Umbilical cord (tissue), 2 donors: ENCODE measurements around the gene KCNG2. TPM values are rescaled to one million over a fixed set of nuclear protein-coding genes. Genes with fewer than 3 reads are reported as not detected.
"Not testable (repeated sequence)": the region's sequence is repeated elsewhere in the genome, so short reads cannot be mapped to it uniquely, and the experiment has no call there.

Source experiments
- DNase-seq: peaks from one replicate; pipeline ENCODE4 v3.0.0-alpha.2; 2015; ENCODE audit warnings: low spot score
- total RNA-seq: library from RNA; depleted of rRNA; stranded (reverse); fragments of >200 nt; gene quantifications from one replicate; pipeline ENCODE4 v1.2.3, GENCODE V29; 2014; ENCODE audit warnings: low replicate concordance; ENCODE audit not compliant: insufficient read depth

Gene KCNG2, protein sequence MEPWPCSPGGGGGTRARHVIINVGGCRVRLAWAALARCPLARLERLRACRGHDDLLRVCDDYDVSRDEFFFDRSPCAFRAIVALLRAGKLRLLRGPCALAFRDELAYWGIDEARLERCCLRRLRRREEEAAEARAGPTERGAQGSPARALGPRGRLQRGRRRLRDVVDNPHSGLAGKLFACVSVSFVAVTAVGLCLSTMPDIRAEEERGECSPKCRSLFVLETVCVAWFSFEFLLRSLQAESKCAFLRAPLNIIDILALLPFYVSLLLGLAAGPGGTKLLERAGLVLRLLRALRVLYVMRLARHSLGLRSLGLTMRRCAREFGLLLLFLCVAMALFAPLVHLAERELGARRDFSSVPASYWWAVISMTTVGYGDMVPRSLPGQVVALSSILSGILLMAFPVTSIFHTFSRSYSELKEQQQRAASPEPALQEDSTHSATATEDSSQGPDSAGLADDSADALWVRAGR
- 2.6 TPM for total RNA-seq

GRCh38 chr18:79797518-79798345 is at the start of gene KCNG2:
Gene KCNG2, plus strand, starts transcription at chr18:79797938. Its CDS starts 65,730 bp downstream, at chr18:79863668.
- peak; percentile 12 for DNase-seq

- no peak for DNase-seq
Observed at GRCh38 chr18:79748321-79749180, 49.2 kb upstream of the KCNG2 start.

- no peak for DNase-seq
Observed at GRCh38 chr18:79749251-79750191, 48.2 kb upstream of the KCNG2 start.

DNA sequence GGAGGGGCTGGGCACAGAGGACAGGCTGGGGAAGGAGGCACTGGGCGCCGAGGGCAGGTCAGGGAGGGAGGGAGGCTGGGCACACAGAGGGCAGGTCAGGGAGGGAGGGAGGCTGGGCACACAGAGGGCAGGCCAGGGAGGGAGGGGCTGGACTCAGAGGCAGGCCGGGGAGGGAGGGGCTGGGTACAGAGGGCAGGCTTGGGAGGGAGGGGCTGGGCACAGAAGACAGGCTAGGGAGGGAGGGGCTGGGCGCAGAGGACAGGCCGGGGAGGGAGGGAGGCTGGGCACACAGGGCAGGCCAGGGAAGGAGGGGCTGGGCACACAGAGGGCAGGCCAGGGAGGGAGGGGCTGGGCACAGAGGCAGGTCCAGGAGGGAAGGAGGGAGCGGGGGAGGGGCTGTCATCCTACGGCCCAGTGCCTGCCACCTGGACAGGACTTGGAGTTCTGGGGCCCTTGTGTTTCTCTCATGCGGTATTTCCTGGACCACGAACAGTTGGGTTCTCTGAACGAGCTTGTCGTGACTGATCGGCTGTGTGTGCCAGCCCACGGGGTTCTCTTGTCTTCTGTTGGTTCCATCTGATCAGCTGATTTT is 46.7 kb upstream of the KCNG2 start:
- no peak for DNase-seq

DNA sequence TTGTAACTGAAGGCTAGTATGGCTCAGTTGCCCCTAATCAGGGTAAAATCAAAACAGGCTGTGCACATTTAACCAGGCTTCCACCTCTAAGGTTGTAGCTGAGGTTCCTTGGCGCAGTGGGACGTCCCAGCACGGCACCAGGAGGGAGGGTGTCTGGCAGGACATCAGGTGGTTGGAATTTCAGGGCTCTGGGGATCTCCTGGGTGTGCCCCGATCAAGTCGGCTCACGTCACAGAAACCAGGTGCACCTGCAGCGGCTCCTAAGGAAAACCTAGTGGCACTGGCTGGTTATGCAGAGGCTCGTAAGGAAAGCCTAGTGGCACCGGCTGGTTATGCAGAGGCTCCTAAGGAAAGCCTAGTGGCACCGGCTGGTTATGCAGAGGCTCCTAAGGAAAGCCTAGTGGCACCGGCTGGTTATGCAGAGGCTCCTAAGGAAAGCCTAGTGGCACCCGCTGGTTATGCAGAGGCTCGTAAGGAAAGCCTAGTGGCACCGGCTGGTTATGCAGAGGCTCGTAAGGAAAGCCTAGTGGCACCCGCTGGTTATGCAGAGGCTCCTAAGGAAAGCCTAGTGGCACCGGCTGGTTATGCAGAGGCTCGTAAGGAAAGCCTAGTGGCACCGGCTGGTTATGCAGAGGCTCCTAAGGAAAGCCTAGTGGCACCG is 45.7 kb upstream of the KCNG2 start:
- not testable (repeated sequence) for DNase-seq

GRCh38 chr18:79752946-79753345 is 44.8 kb upstream of the KCNG2 start:
- not testable (repeated sequence) for DNase-seq

DNA sequence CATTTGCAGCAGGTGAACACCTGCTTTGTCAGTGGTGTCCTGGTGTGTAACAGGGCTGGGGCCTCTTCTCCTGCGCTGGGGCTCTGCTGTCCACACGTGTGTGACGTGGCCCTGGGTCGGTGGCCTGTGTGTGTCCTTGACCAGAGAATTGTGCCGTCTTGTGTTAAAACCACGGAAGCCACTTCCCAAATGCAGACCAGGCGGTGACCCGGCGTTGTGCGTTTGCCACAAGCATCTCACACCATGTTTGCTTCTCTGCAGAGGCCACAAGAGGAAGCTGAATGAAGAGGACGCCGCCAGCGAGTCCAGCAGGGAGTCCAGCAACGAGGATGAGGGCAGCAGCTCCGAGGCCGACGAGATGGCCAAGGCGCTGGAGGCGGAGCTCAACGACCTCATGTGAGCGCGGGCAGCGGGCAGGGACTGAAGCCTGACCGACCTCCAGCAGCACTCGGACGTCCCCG is 44.3 kb upstream of the KCNG2 start:
- DNase-seq, result no peak

- no peak for DNase-seq
Observed at GRCh38 chr18:79754022-79754761, 43.5 kb upstream of the KCNG2 start.

GRCh38 chr18:79754831-79755351 is 42.8 kb upstream of the KCNG2 start:
- DNase-seq, result no peak

- no peak for DNase-seq
Observed at GRCh38 chr18:79755496-79756142, 42.1 kb upstream of the KCNG2 start.

DNA sequence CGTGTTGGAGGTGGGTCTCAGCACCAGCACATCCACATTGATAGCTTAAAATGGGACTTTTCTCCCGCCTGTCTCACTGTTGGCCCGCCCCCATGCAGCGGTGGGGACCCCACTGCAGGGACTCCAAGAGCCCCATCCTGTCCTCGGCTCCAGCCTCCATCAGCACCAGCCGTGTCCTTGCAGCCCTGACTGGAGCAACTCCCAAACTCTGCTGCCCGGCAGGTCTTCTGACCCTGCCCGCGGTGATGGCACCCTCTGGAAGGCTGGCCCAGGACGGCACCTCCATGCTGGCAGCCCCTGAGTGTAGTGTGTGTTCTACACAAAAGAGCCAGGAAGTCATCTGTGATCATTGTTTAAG is 41.6 kb upstream of the KCNG2 start:
- no peak for DNase-seq

- no peak for DNase-seq
Observed at GRCh38 chr18:79756826-79757225, 40.9 kb upstream of the KCNG2 start.

DNA sequence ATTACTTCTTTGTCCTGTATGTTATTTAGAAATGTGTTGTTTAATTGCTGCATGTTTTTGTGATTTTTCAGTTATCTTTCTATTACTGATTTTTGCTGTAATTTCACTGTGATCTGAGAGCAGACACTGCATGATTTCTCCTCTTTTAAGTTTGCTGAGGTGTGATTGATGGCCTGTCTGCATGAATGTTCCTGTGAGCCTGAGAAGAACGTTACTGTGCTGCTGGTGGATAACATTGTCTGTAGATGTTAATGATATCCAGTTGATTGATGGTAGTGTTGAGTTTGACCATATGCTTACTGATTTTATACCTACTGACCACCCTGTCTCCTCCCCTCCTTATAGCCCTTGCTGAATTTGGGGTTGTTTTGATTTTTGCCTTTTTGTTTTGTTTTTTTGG is 37.4 kb upstream of the KCNG2 start:
- DNase-seq, result no peak

- DNase-seq, result no peak
Observed at GRCh38 chr18:79760881-79761280, 36.9 kb upstream of the KCNG2 start.

DNA sequence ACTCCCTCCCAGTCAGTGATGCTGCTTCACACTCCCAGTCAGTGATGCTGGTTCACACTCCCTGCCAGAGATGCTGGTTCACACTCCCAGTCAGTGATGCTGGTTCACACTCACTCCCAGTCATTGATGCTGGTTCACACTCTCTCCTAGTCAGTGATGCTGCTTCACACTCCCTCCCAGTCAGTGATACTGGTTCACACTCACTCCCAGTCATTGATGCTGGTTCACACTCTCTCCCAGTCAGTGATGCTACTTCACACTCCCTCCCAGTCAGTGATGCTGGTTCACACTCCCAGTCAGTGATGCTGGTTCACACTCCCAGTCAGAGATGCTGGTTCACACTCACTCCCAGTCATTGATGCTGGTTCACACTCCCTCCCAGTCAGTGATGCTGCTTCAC is 34.3 kb upstream of the KCNG2 start:
- DNase-seq, result no peak

- DNase-seq, result no peak
Observed at GRCh38 chr18:79764131-79764530, 33.6 kb upstream of the KCNG2 start.

- no peak for DNase-seq
Observed at GRCh38 chr18:79765491-79766245, 32.1 kb upstream of the KCNG2 start.
